Cardiac muscle cell (in vitro differentiated cells and primary cell): ENCODE data around the gene CALM3. TPM values are rescaled to one million over a fixed set of nuclear protein-coding genes. Genes with fewer than 3 reads are reported as not detected.

Source experiments
- DNase-seq, 2 donors: peaks; one replicate each; pipeline versions ENCODE4 v3.0.0 to v3.0.0-alpha.2; 2010 to 2017; ENCODE audit warnings: low read depth in 1 of 2, low spot score in 1 of 2
- H3K27ac ChIP-seq: fragments of 200-600 bp; sonication (generic); 2 replicates; pipeline ENCODE4 v1.5.1; 2016
- H3K27me3 ChIP-seq: fragments of 200-600 bp; sonication (generic); 2 replicates; pipeline ENCODE4 v1.6.0; 2016; ENCODE audit warnings: control low read depth
- H3K36me3 ChIP-seq: fragments of 200-600 bp; sonication (generic); 2 replicates; pipeline ENCODE4 v1.5.1; 2016; ENCODE audit warnings: control low read depth
- H3K4me1 ChIP-seq: fragments of 200-600 bp; sonication (generic); 2 replicates; pipeline ENCODE4 v1.8.1; 2017; ENCODE audit warnings: low read depth, mild to moderate bottlenecking, mixed run types
- H3K4me3 ChIP-seq: fragments of 200-600 bp; sonication (generic); 2 replicates; pipeline ENCODE4 v1.5.1; 2016; ENCODE audit warnings: mild to moderate bottlenecking
- H3K9me3 ChIP-seq: fragments of 200-600 bp; sonication (generic); 2 replicates; pipeline ENCODE4 v1.5.1; 2017; ENCODE audit warnings: low read depth, mild to moderate bottlenecking, control low read depth
- CTCF ChIP-seq: IDR thresholded peaks from 2 replicates; pipeline ENCODE4 v1.5.1; 2012; ENCODE audit warnings: low read depth, mild to moderate bottlenecking, low read length
- polyA plus RNA-seq: library from polyadenylated mRNA; unstranded; fragments of >200 nt; fragmentation: Nextera tagmentation; extraction: Ambion mirVana; gene quantifications from 2 replicates; pipeline ENCODE4 v1.2.1, GENCODE V29; 2016
- total RNA-seq: library from RNA; depleted of rRNA; stranded (reverse); fragments of >200 nt; gene quantifications from 2 replicates; pipeline ENCODE4 v1.2.3, GENCODE V29; 2016

Gene CALM3
- total and polyA plus RNA-seq, 2 experiments from 2014 or later: 412 to 867 TPM

GRCh38 chr19:46606019-46606418 lies 4.9 kb downstream of the CALM3 start:
- Histone ChIP-seq H3K36me3 (peaks cover 34% of the 10 kb centered on the region), H3K4me3 (no peak overlapping the region), H3K4me1 (peaks cover 21% of the 10 kb centered on the region), H3K27ac (no peak overlapping the region), H3K27me3 (no peaks in the 10 kb centered on the region), H3K9me3 (no peaks in the 10 kb centered on the region)
- DNase-seq: no peak
- no peak for TF ChIP-seq CTCF

GRCh38 chr19:46606681-46607447 lies 5.7 kb downstream of the CALM3 start:
- TF ChIP-seq CTCF: no peak
- H3K9me3 ChIP-seq: no peaks in the 10 kb centered on the region
- H3K4me3 ChIP-seq: no peak overlapping the region
- H3K27me3 ChIP-seq: no peaks in the 10 kb centered on the region
- no peak overlapping the region for H3K27ac ChIP-seq
- H3K36me3 ChIP-seq: peaks cover 34% of the 10 kb centered on the region
- peaks cover 21% of the 10 kb centered on the region for H3K4me1 ChIP-seq
- DNase-seq: no peak

GRCh38 chr19:46607448-46607841 lies 6.3 kb downstream of the CALM3 start:
- no peak for TF ChIP-seq CTCF
- Histone ChIP-seq H3K9me3 (no peaks in the 10 kb centered on the region), H3K4me3 (no peak overlapping the region), H3K36me3 (peaks cover 34% of the 10 kb centered on the region), H3K27ac (no peak overlapping the region), H3K4me1 (peaks cover 19% of the 10 kb centered on the region), H3K27me3 (no peaks in the 10 kb centered on the region)
- no peak for DNase-seq

GRCh38 chr19:46608178-46608577 lies 7.0 kb downstream of the CALM3 start:
- no peak for TF ChIP-seq CTCF
- no peaks in the 10 kb centered on the region for H3K27me3 ChIP-seq
- no peaks in the 10 kb centered on the region for H3K9me3 ChIP-seq
- peaks cover 34% of the 10 kb centered on the region for H3K36me3 ChIP-seq
- H3K4me3 ChIP-seq: no peak overlapping the region
- no peak for DNase-seq
- peaks cover 12% of the 10 kb centered on the region for H3K4me1 ChIP-seq
- no peak overlapping the region for H3K27ac ChIP-seq

GRCh38 chr19:46608581-46609345 lies 7.6 kb downstream of the CALM3 start:
- peaks cover 6% of the 10 kb centered on the region for H3K4me1 ChIP-seq
- no peaks in the 10 kb centered on the region for H3K9me3 ChIP-seq
- peaks cover 34% of the 10 kb centered on the region for H3K36me3 ChIP-seq
- no peaks in the 10 kb centered on the region for H3K27me3 ChIP-seq
- TF ChIP-seq CTCF: no peak
- DNase-seq: no peak
- no peak overlapping the region for H3K4me3 ChIP-seq
- H3K27ac ChIP-seq: no peak overlapping the region
